ENCODE measurements around the gene SPAG7. TPM values are rescaled to one million over a fixed set of nuclear protein-coding genes. Genes with fewer than 3 reads are reported as not detected.

The SPAG7 gene, protein sequence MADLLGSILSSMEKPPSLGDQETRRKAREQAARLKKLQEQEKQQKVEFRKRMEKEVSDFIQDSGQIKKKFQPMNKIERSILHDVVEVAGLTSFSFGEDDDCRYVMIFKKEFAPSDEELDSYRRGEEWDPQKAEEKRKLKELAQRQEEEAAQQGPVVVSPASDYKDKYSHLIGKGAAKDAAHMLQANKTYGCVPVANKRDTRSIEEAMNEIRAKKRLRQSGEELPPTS
- polyA plus RNA-seq (2012; rRNA removed), result 122 and 133 TPM in 2 replicates
- 124 and 131 TPM in 2 replicates for polyA plus RNA-seq (2012; cell fraction: cytosol; rRNA removed)
- polyA plus RNA-seq (2012; cell fraction: nucleus; rRNA removed), result 148 and 166 TPM in 2 replicates

- Histone ChIP-seq H2AFZ (ENCODE audit: low read depth) (no peak within 1 kb of the TSS; the same call in none of the 2 replicates), H3K27me3 (ENCODE audit: insufficient read depth) (no peaks in the 10 kb centered on the region), H3K4me1 (ENCODE audit: control insufficient read depth in 1 of 2, insufficient read depth in 2 of 2, low read depth in 1 of 2, low read length in 1 of 2) (peaks cover 16 to 24% of the 10 kb centered on the region in 2 experiments; a peak in 3 of 4 replicates), H3K27ac (ENCODE audit: low read depth in 2 of 2, low read length in 1 of 2) (peak within 1 kb of the TSS; percentile 93 to 96), H3K9me2 (no peaks in the 10 kb centered on the region), H3K9ac (peak within 1 kb of the TSS; percentile 77), H3K9me3 (no peaks in the 10 kb centered on the region), H3K36me3 (replicated peaks in 1 of 2; ENCODE audit: control insufficient read depth in 1 of 2, insufficient read depth in 2 of 2, low read length in 1 of 2) (peaks cover 7 to 19% of the 10 kb centered on the region in 2 experiments), H3K4me2 (peak within 1 kb of the TSS; percentile 97), H4K20me1 (ENCODE audit: insufficient read depth) (no peaks in the 10 kb centered on the region), H3F3A (replicated peaks; ENCODE audit: insufficient read depth) (peaks cover 24% of the 10 kb centered on the region), H3K4me3 (ENCODE audit: low read depth in 2 of 2, low read length in 1 of 2) (peak within 1 kb of the TSS; percentile 59 to 72), H3K79me2 (ENCODE audit: insufficient read depth) (peaks cover 50% of the 10 kb centered on the region)
- DNase-seq, result peak; percentile 95
- WGBS (ENCODE audit: low lambda C conversion rate), result 6% methylated on average over 27 of the region's 66 CpGs
- ChIA-PET CTCF (interaction anchor here (0.8 to 6.6 kb wide), 12 partner anchors 12 to 95 kb away, joined by 3 to 52 read pairs (median 3); partner anchors contain the start of genes CAMTA2, ENO3, RNF167 and SLC25A11), POLR2A (interaction anchor here (0.6 to 4.2 kb wide), 13 partner anchors 9 to 230 kb away, joined by 3 to 56 read pairs (median 5); partner anchors contain the start of genes ENO3, INCA1, KIF1C and PFN1)
- TF ChIP-seq FOXM1 (IDR thresholded peaks at IDR 0.05; ENCODE audit: low read depth) (no peak), FOXJ3 (CRISPR knock-in tag; IDR thresholded peaks at IDR 0.05) (no peak), ELF1 (IDR thresholded peaks at IDR 0.05) (0 out of 2 replicates have a peak, but pooled peaks have one; percentile 22), TCF12 (IDR thresholded peaks at IDR 0.05) (no peak), YY1 (IDR thresholded peaks at IDR 0.05; ENCODE audit: low read depth) (peak; percentile 97), PBX3 (IDR thresholded peaks at IDR 0.05) (no peak), IRF3 (IDR thresholded peaks at IDR 0.05; ENCODE audit: low read depth, low read length) (no peak), EP300 (IDR thresholded peaks at IDR 0.05; ENCODE audit: borderline replicate concordance in 1 of 2, low read depth in 1 of 2, low read length in 1 of 2) (no peak), EZH2phosphoT487 (IDR thresholded peaks at IDR 0.05; ENCODE audit: borderline replicate concordance, low read depth) (no peak), CHD2 (IDR thresholded peaks at IDR 0.05; ENCODE audit: low read length, partially characterized antibody) (peak; percentile 54), TAF1 (IDR thresholded peaks at IDR 0.05; ENCODE audit: borderline replicate concordance, low read depth, low read length) (peak; percentile 96), MEF2A (IDR thresholded peaks at IDR 0.05; ENCODE audit: borderline replicate concordance, low read depth) (no peak), POLR2AphosphoS5 (IDR thresholded peaks at IDR 0.05; ENCODE audit: low read depth, low read length) (no peak; the same call in none of the 2 replicates), MXI1 (IDR thresholded peaks at IDR 0.05; ENCODE audit: low read depth, low read length) (peak; percentile 62), JUND (IDR thresholded peaks at IDR 0.05) (no peak)
- TF ChIP-seq, protein P1, sequence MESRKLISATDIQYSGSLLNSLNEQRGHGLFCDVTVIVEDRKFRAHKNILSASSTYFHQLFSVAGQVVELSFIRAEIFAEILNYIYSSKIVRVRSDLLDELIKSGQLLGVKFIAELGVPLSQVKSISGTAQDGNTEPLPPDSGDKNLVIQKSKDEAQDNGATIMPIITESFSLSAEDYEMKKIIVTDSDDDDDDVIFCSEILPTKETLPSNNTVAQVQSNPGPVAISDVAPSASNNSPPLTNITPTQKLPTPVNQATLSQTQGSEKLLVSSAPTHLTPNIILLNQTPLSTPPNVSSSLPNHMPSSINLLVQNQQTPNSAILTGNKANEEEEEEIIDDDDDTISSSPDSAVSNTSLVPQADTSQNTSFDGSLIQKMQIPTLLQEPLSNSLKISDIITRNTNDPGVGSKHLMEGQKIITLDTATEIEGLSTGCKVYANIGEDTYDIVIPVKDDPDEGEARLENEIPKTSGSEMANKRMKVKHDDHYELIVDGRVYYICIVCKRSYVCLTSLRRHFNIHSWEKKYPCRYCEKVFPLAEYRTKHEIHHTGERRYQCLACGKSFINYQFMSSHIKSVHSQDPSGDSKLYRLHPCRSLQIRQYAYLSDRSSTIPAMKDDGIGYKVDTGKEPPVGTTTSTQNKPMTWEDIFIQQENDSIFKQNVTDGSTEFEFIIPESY (IDR thresholded peaks at IDR 0.05; ENCODE audit: borderline replicate concordance, low read depth), result no peak
- TF ChIP-seq, protein P2, sequence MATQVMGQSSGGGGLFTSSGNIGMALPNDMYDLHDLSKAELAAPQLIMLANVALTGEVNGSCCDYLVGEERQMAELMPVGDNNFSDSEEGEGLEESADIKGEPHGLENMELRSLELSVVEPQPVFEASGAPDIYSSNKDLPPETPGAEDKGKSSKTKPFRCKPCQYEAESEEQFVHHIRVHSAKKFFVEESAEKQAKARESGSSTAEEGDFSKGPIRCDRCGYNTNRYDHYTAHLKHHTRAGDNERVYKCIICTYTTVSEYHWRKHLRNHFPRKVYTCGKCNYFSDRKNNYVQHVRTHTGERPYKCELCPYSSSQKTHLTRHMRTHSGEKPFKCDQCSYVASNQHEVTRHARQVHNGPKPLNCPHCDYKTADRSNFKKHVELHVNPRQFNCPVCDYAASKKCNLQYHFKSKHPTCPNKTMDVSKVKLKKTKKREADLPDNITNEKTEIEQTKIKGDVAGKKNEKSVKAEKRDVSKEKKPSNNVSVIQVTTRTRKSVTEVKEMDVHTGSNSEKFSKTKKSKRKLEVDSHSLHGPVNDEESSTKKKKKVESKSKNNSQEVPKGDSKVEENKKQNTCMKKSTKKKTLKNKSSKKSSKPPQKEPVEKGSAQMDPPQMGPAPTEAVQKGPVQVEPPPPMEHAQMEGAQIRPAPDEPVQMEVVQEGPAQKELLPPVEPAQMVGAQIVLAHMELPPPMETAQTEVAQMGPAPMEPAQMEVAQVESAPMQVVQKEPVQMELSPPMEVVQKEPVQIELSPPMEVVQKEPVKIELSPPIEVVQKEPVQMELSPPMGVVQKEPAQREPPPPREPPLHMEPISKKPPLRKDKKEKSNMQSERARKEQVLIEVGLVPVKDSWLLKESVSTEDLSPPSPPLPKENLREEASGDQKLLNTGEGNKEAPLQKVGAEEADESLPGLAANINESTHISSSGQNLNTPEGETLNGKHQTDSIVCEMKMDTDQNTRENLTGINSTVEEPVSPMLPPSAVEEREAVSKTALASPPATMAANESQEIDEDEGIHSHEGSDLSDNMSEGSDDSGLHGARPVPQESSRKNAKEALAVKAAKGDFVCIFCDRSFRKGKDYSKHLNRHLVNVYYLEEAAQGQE (IDR thresholded peaks at IDR 0.05; ENCODE audit: low read depth, low read length), result no peak; the same call in 1 of the 2 replicates
- TF ChIP-seq, protein P3, sequence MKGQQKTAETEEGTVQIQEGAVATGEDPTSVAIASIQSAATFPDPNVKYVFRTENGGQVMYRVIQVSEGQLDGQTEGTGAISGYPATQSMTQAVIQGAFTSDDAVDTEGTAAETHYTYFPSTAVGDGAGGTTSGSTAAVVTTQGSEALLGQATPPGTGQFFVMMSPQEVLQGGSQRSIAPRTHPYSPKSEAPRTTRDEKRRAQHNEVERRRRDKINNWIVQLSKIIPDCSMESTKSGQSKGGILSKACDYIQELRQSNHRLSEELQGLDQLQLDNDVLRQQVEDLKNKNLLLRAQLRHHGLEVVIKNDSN (IDR thresholded peaks at IDR 0.05; ENCODE audit: borderline replicate concordance, low read depth), result no peak
- TF ChIP-seq, protein P4, sequence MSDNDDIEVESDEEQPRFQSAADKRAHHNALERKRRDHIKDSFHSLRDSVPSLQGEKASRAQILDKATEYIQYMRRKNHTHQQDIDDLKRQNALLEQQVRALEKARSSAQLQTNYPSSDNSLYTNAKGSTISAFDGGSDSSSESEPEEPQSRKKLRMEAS (IDR thresholded peaks at IDR 0.05; ENCODE audit: low read depth), result peak; percentile 48
Observed at GRCh38 chr17:4967539-4968485, at the start of gene SPAG7. SPAG7 (minus strand) TSS chr17:4967817; CDS start chr17:4967804, 13 bp downstream.

Data from SK-N-SH (cell line).